Measurements from ENCODE around the gene ATRAID.
A peak's percentile ranks its signal among the peaks of the same experiment; 100 is the strongest.
"Not testable (repeated sequence)": the region's sequence is repeated elsewhere in the genome, so short reads cannot be mapped to it uniquely, and the experiment has no call there.

Gene ATRAID

GRCh38 chr2:27194538-27195354, 17.1 kb upstream of the ATRAID start:
- DNase-seq = no peak

- DNase-seq = not testable (repeated sequence)
These were observed 16.0 kb upstream of the ATRAID start for GRCh38 chr2:27195799-27196198.

GRCh38 chr2:27198068-27198467, 13.8 kb upstream of the ATRAID start:
- DNase-seq = not testable (repeated sequence)

GRCh38 chr2:27198627-27199026, 13.2 kb upstream of the ATRAID start:
- no peak for DNase-seq

GRCh38 chr2:27199241-27199640, 12.6 kb upstream of the ATRAID start:
- no peak for DNase-seq

- no peak for DNase-seq
These were observed 10.2 kb upstream of the ATRAID start for GRCh38 chr2:27201675-27202074.

GRCh38 chr2:27202854-27203253, 9.0 kb upstream of the ATRAID start:
- no peak for DNase-seq

- DNase-seq = no peak
These were observed 8.1 kb upstream of the ATRAID start for GRCh38 chr2:27203741-27204140.

- no peak for DNase-seq
These were observed 7.3 kb upstream of the ATRAID start for GRCh38 chr2:27204566-27204965.

- DNase-seq = no peak
These were observed 6.6 kb upstream of the ATRAID start for GRCh38 chr2:27205206-27205605.

GRCh38 chr2:27206346-27206745, 5.5 kb upstream of the ATRAID start:
- DNase-seq = no peak

- DNase-seq = no peak
These were observed 3.3 kb upstream of the ATRAID start for GRCh38 chr2:27208486-27209050.

GRCh38 chr2:27209621-27210401, 2.0 kb upstream of the ATRAID start:
- no peak for DNase-seq

- DNase-seq = no peak
These were observed 449 bp upstream of the ATRAID start for GRCh38 chr2:27211241-27211942.

GRCh38 chr2:27212626-27213471, 1.0 kb downstream of the ATRAID start:
- DNase-seq = peak; percentile 35

GRCh38 chr2:27214941-27215340, 3.1 kb downstream of the ATRAID start:
- peak; percentile 62 for DNase-seq

- DNase-seq = no peak
These were observed 4.7 kb downstream of the ATRAID start for GRCh38 chr2:27216416-27217137.

- DNase-seq = peak; percentile 86
These were observed 5.6 kb downstream of the ATRAID start, which contains the start of gene CAD for GRCh38 chr2:27217173-27218121. TSS of gene CAD (plus strand) at chr2:27217369. CDS start at chr2:27217552, 183 bp downstream.

GRCh38 chr2:27218614-27219013, 6.8 kb downstream of the ATRAID start:
- DNase-seq = no peak

GRCh38 chr2:27219091-27219490, 7.2 kb downstream of the ATRAID start:
- no peak for DNase-seq

Data from fibroblast of skin of scalp (primary cell).